Activated T-helper 1 cell treated with anti-CD3 and anti-CD28 coated beads, Interleukin-2, amount 50 U/mL, for 16 hours (primary cell): ENCODE measurements around the gene SEM1.
A peak's percentile ranks its signal among the peaks of the same experiment; 100 is the strongest.
"Not testable (repeated sequence)": the region's sequence is repeated elsewhere in the genome, so short reads cannot be mapped to it uniquely, and the experiment has no call there.

Experiments
- DNase-seq, 2 donors: peaks; one replicate each; pipeline ENCODE4 v3.0.0-alpha.2; 2020; ENCODE audit warnings: low read depth in 1 of 2, low spot score in 1 of 2

The SEM1 gene

GRCh38 chr7:96709381-96710228 is at the start of gene SEM1:
Gene SEM1 (minus strand): TSS chr7:96709846. CDS start chr7:96709763, 83 bp downstream.
- DNase-seq = peak; percentile 35 to 43

GRCh38 chr7:96757880-96758279 is 48.2 kb upstream of the SEM1 start:
- DNase-seq = not testable (repeated sequence)

- no peak for DNase-seq
These were observed 37.8 kb upstream of the SEM1 start for GRCh38 chr7:96747418-96747940.

GRCh38 chr7:96740130-96740529 is 30.5 kb upstream of the SEM1 start:
- DNase-seq = no peak

GRCh38 chr7:96739609-96740008 is 30.0 kb upstream of the SEM1 start:
- DNase-seq = no peak

GRCh38 chr7:96739167-96739566 is 29.5 kb upstream of the SEM1 start:
- DNase-seq = no peak

- DNase-seq = no peak
These were observed 29.1 kb upstream of the SEM1 start for GRCh38 chr7:96738705-96739104.

GRCh38 chr7:96737545-96738050 is 28.0 kb upstream of the SEM1 start:
- no peak for DNase-seq

- DNase-seq = no peak
These were observed 24.7 kb upstream of the SEM1 start for GRCh38 chr7:96734343-96734742.

GRCh38 chr7:96729820-96730219 is 20.2 kb upstream of the SEM1 start:
- no peak for DNase-seq

GRCh38 chr7:96728139-96728538 is 18.5 kb upstream of the SEM1 start:
- DNase-seq = no peak

- no peak for DNase-seq
These were observed 18.0 kb upstream of the SEM1 start for GRCh38 chr7:96727534-96728088.

- DNase-seq = no peak
These were observed 14.0 kb upstream of the SEM1 start for GRCh38 chr7:96723622-96724021.

- not testable (repeated sequence) for DNase-seq
These were observed 13.3 kb upstream of the SEM1 start for GRCh38 chr7:96722928-96723327.

GRCh38 chr7:96720843-96721242 is 11.2 kb upstream of the SEM1 start:
- DNase-seq = no peak

- no peak for DNase-seq
These were observed 9.5 kb upstream of the SEM1 start for GRCh38 chr7:96719164-96719563.

- no peak for DNase-seq
These were observed 8.7 kb upstream of the SEM1 start for GRCh38 chr7:96718107-96719003.

GRCh38 chr7:96713037-96713436 is 3.4 kb upstream of the SEM1 start:
- no peak for DNase-seq

- DNase-seq = no peak
These were observed 898 bp upstream of the SEM1 start for GRCh38 chr7:96710544-96710943.

- DNase-seq = no peak
These were observed 774 bp downstream of the SEM1 start for GRCh38 chr7:96708872-96709271.
